ENCODE data around the gene PRODH2. TPM values are rescaled to one million over a fixed set of nuclear protein-coding genes. Genes with fewer than 3 reads are reported as not detected.

PRODH2 gene
- polyA plus RNA-seq, 1 of the 3 experiments (the other 2 are of a cell fraction) = not detected

GRCh38 chr19:35755131-35755549, 57.5 kb downstream of the PRODH2 start:
- Histone ChIP-seq H3K9ac (no peak overlapping the region), H3F3A (replicated peaks; ENCODE audit: insufficient read depth) (peaks cover 10% of the 10 kb centered on the region), H4K20me1 (ENCODE audit: insufficient read depth) (peaks cover 4% of the 10 kb centered on the region), H2AFZ (ENCODE audit: low read depth) (no peak overlapping the region), H3K9me2 (no peaks in the 10 kb centered on the region), H3K27ac (ENCODE audit: low read depth in 2 of 2, low read length in 1 of 2) (no peak overlapping the region), H3K4me1 (ENCODE audit: control insufficient read depth in 1 of 2, insufficient read depth in 2 of 2, low read depth in 1 of 2, low read length in 1 of 2) (peaks cover 7 to 19% of the 10 kb centered on the region in 2 experiments; a peak in 3 of 4 replicates), H3K27me3 (ENCODE audit: insufficient read depth) (no peaks in the 10 kb centered on the region), H3K36me3 (replicated peaks in 1 of 2; ENCODE audit: control insufficient read depth in 1 of 2, insufficient read depth in 2 of 2, low read length in 1 of 2) (peaks cover 7 to 32% of the 10 kb centered on the region in 2 experiments), H3K4me2 (no peak overlapping the region), H3K4me3 (ENCODE audit: low read depth in 2 of 2, low read length in 1 of 2) (no peak overlapping the region), H3K79me2 (ENCODE audit: insufficient read depth) (peaks cover 29% of the 10 kb centered on the region), H3K9me3 (no peaks in the 10 kb centered on the region)
- CTCF ChIA-PET = no interaction called here
- DNase-seq = no peak
- TF ChIP-seq TAF1 (IDR thresholded peaks at IDR 0.05; ENCODE audit: borderline replicate concordance, low read depth, low read length) (no peak), MEF2A (IDR thresholded peaks at IDR 0.05; ENCODE audit: borderline replicate concordance, low read depth) (no peak), RCOR1 (IDR thresholded peaks at IDR 0.05; ENCODE audit: low read length) (no peak), FOSL2 (IDR thresholded peaks at IDR 0.05; ENCODE audit: borderline replicate concordance, low read depth) (no peak), ELF1 (IDR thresholded peaks at IDR 0.05) (no peak), RAD21 (IDR thresholded peaks at IDR 0.05; ENCODE audit: low read length) (no peak), USF1 (IDR thresholded peaks at IDR 0.05; ENCODE audit: borderline replicate concordance, low read depth) (no peak), REST (IDR thresholded peaks at IDR 0.05; ENCODE audit: low read depth, low read length) (no peak), NFIC (IDR thresholded peaks at IDR 0.05; ENCODE audit: borderline replicate concordance) (no peak), ZBTB33 (IDR thresholded peaks at IDR 0.05; ENCODE audit: borderline replicate concordance, low read depth) (no peak)
- POLR2A ChIA-PET = no interaction called here
- 92% methylated on average over 12 of the region's 17 CpGs for WGBS (ENCODE audit: low lambda C conversion rate)

Data from SK-N-SH (cell line).